ENCODE results near the gene PRKCE.
"Not testable (repeated sequence)": the region's sequence is repeated elsewhere in the genome, so short reads cannot be mapped to it uniquely, and the experiment has no call there.

PRKCE gene

GRCh38 chr2:45669032-45669486 lies 17.6 kb downstream of the PRKCE start:
- no peak for DNase-seq (ENCODE audit: low read depth)

- no peak for DNase-seq (ENCODE audit: low read depth)
These were observed 19.2 kb downstream of the PRKCE start for GRCh38 chr2:45670646-45671045.

GRCh38 chr2:45672138-45672537 lies 20.7 kb downstream of the PRKCE start:
- no peak for DNase-seq (ENCODE audit: low read depth)

GRCh38 chr2:45674035-45674816 lies 22.8 kb downstream of the PRKCE start:
- DNase-seq (ENCODE audit: low read depth): peak; percentile 19

GRCh38 chr2:45675263-45675812 lies 23.9 kb downstream of the PRKCE start:
- peak; percentile 22 for DNase-seq (ENCODE audit: low read depth)

GRCh38 chr2:45676088-45676487 lies 24.6 kb downstream of the PRKCE start:
- no peak for DNase-seq (ENCODE audit: low read depth)

GRCh38 chr2:45678791-45679348 lies 27.4 kb downstream of the PRKCE start:
- DNase-seq (ENCODE audit: low read depth): no peak

- no peak for DNase-seq (ENCODE audit: low read depth)
These were observed 29.0 kb downstream of the PRKCE start for GRCh38 chr2:45680351-45680967.

- peak; percentile 78 for DNase-seq (ENCODE audit: low read depth)
These were observed 30.2 kb downstream of the PRKCE start for GRCh38 chr2:45681675-45682074.

- DNase-seq (ENCODE audit: low read depth): no peak
These were observed 31.8 kb downstream of the PRKCE start for GRCh38 chr2:45683292-45683691.

- DNase-seq (ENCODE audit: low read depth): no peak
These were observed 33.3 kb downstream of the PRKCE start for GRCh38 chr2:45684756-45685155.

GRCh38 chr2:45685260-45685659 lies 33.8 kb downstream of the PRKCE start:
- DNase-seq (ENCODE audit: low read depth): no peak

- DNase-seq (ENCODE audit: low read depth): no peak
These were observed 36.5 kb downstream of the PRKCE start for GRCh38 chr2:45687964-45688363.

- no peak for DNase-seq (ENCODE audit: low read depth)
These were observed 37.2 kb downstream of the PRKCE start for GRCh38 chr2:45688479-45689298.

GRCh38 chr2:45690231-45690630 lies 38.8 kb downstream of the PRKCE start:
- DNase-seq (ENCODE audit: low read depth): no peak

- no peak for DNase-seq (ENCODE audit: low read depth)
These were observed 39.9 kb downstream of the PRKCE start for GRCh38 chr2:45691171-45691999.

- DNase-seq (ENCODE audit: low read depth): no peak
These were observed 41.1 kb downstream of the PRKCE start for GRCh38 chr2:45692566-45692965.

- DNase-seq (ENCODE audit: low read depth): not testable (repeated sequence)
These were observed 44.1 kb downstream of the PRKCE start for GRCh38 chr2:45695480-45696007.

GRCh38 chr2:45696708-45697107 lies 45.2 kb downstream of the PRKCE start:
- DNase-seq (ENCODE audit: low read depth): no peak

- DNase-seq (ENCODE audit: low read depth): no peak
These were observed 45.7 kb downstream of the PRKCE start for GRCh38 chr2:45697190-45697589.

- no peak for DNase-seq (ENCODE audit: low read depth)
These were observed 47.1 kb downstream of the PRKCE start for GRCh38 chr2:45698554-45698953.

All from GM04503 (cell line).